HCT116 (cell line): ENCODE measurements around the gene XYLT1. TPM values are rescaled to one million over a fixed set of nuclear protein-coding genes. Genes with fewer than 3 reads are reported as not detected.

Experiments
- ATAC-seq: fragments of 200-7000 bp; cut with Tn5 transposase; 2 replicates; pipeline ENCODE4 v1.9.1; 2020; ENCODE audit warnings: mild to moderate bottlenecking, moderate library complexity
- BruUV-seq: library from RNA; stranded (reverse); fragments of 400-500 nt; replicated peaks from 2 replicates; lab custom pipeline; 2021; lab: Mats Ljungman, UMichigan
- CTCF ChIA-PET: fragments of 300-600 bp; sonication (Branson Sonifier 250); formaldehyde crosslinking; loops from one replicate; lab custom pipeline; 2021; ENCODE audit warnings: antibody characterized with exemption; lab: Charles Lee
- POLR2A ChIA-PET: fragments of 300-600, 350-600 bp; sonication (Branson Sonifier 250); formaldehyde crosslinking; loops from one replicate; lab custom pipeline; 2021; ENCODE audit warnings: antibody characterized with exemption; lab: Charles Lee
- RAD21 ChIA-PET, 2 experiments: fragments of 300-600 bp; sonication (Branson Sonifier 250); formaldehyde crosslinking; loops; one replicate each; lab custom pipeline; 2023; ENCODE audit warnings: low total read pairs in 2 of 2; ENCODE audit not compliant: uncharacterized antibody in 2 of 2, unreplicated experiment in 2 of 2, low non-redundant PET in 1 of 2; lab: Charles Lee
- DNase-seq: peaks from one replicate; pipeline ENCODE4 v3.0.0-alpha.2; 2010; ENCODE audit warnings: low read depth, low spot score
- H2AFZ ChIP-seq: fragments of 200-600 bp; shearing (Covaris generic), sonication (generic); 2 replicates; pipeline ENCODE4 v1.6.1; 2017; ENCODE audit warnings: low read depth, mixed run types, mixed read lengths, antibody characterized with exemption, low read length; ENCODE audit not compliant: poor library complexity, severe bottlenecking
- H3K27ac ChIP-seq: 2 replicates; pipeline ENCODE4 v1.5.1; 2012; ENCODE audit warnings: low read depth, low read length
- H3K27me3 ChIP-seq: fragments of 200-600 bp; sonication (generic); 2 replicates; pipeline ENCODE4 v1.6.1; 2016; ENCODE audit warnings: mixed run types, low read length, mixed read lengths; ENCODE audit not compliant: insufficient read depth
- H3K36me3 ChIP-seq, 2 experiments: fragments of 200-500 bp in 1 of 2; fragments of 200-600 bp in 1 of 2; sonication (Bioruptor generic) in 1 of 2; sonication (generic) in 1 of 2; 2 replicates each; pipeline versions ENCODE4 v1.5.1 to v1.6.1; 2014 to 2016; ENCODE audit warnings: low read length in 2 of 2, inconsistent platforms in 1 of 2, mixed read lengths in 1 of 2, mixed run types in 1 of 2; ENCODE audit not compliant: insufficient read depth in 2 of 2, control insufficient read depth in 1 of 2
- H3K4me1 ChIP-seq, 2 experiments: fragments of 200-600 bp in 1 of 2; sonication (generic) in 1 of 2; 2 replicates each; pipeline versions ENCODE4 v1.5.1 to v1.6.1; 2012 to 2017; ENCODE audit warnings: low read length in 2 of 2, inconsistent platforms in 1 of 2, mild to moderate bottlenecking in 1 of 2, mixed read lengths in 1 of 2, mixed run types in 1 of 2, moderate library complexity in 1 of 2; ENCODE audit not compliant: insufficient read depth in 2 of 2, control insufficient read depth in 1 of 2
- H3K4me2 ChIP-seq: fragments of 200-600 bp; sonication (generic); 2 replicates; pipeline ENCODE4 v1.6.1; 2017; ENCODE audit warnings: mixed run types, low read length, mixed read lengths
- H3K4me3 ChIP-seq, 2 experiments: fragments of 200-600 bp in 1 of 2; sonication (generic) in 1 of 2; replicated peaks in 1 of 2; 2 replicates each; pipeline ENCODE4 v1.5.1; 2011 to 2016; ENCODE audit warnings: low read length in 2 of 2, control low read depth in 1 of 2, low read depth in 1 of 2, mild to moderate bottlenecking in 1 of 2, mixed read lengths in 1 of 2, mixed run types in 1 of 2
- H3K79me2 ChIP-seq: fragments of 200-600 bp; sonication (generic); 2 replicates; pipeline ENCODE4 v1.6.1; 2017; ENCODE audit warnings: mild to moderate bottlenecking, mixed run types, low read length, moderate library complexity, mixed read lengths; ENCODE audit not compliant: insufficient read depth
- H3K9ac ChIP-seq: fragments of 200-600 bp; sonication (generic); 2 replicates; pipeline ENCODE4 v1.6.1; 2016; ENCODE audit warnings: low read length, mixed read lengths
- H3K9me2 ChIP-seq: fragments of 200-600 bp; sonication (generic), shearing (Covaris generic); 2 replicates; pipeline ENCODE4 v1.6.1; 2017; ENCODE audit warnings: mixed run types, mild to moderate bottlenecking, moderate library complexity; ENCODE audit not compliant: insufficient read depth
- H3K9me3 ChIP-seq, 2 experiments: fragments of 200-500 bp in 1 of 2; fragments of 200-600 bp in 1 of 2; sonication (Bioruptor generic) in 1 of 2; sonication (generic) in 1 of 2; 2 replicates each; pipeline ENCODE4 v1.6.1; 2014 to 2017; ENCODE audit warnings: low read length in 2 of 2, mixed read lengths in 2 of 2, inconsistent platforms in 1 of 2, low read depth in 1 of 2, mild to moderate bottlenecking in 1 of 2, mixed run types in 1 of 2, moderate library complexity in 1 of 2; ENCODE audit not compliant: control insufficient read depth in 1 of 2, insufficient read depth in 1 of 2
- H4K20me1 ChIP-seq: fragments of 200-600 bp; sonication (generic), shearing (Covaris generic); 2 replicates; pipeline ENCODE4 v1.6.1; 2017; ENCODE audit warnings: mixed run types, mild to moderate bottlenecking, moderate library complexity; ENCODE audit not compliant: insufficient read depth
- EZH2 ChIP-seq: fragments of 200-600 bp; sonication (generic); IDR thresholded peaks from 2 replicates; pipeline ENCODE4 v1.6.1; 2017; ENCODE audit warnings: antibody characterized with exemption, mixed run types
- FOSL1 ChIP-seq: IDR thresholded peaks from 2 replicates; pipeline ENCODE4 v1.6.1; 2012; ENCODE audit warnings: low read depth
- SP1 ChIP-seq: IDR thresholded peaks from 2 replicates; pipeline ENCODE4 v1.6.1; 2012; ENCODE audit warnings: low read depth
- YY1 ChIP-seq: IDR thresholded peaks from 2 replicates; pipeline ENCODE4 v1.6.1; 2011; ENCODE audit warnings: low read length, low read depth, moderate library complexity, mild to moderate bottlenecking; ENCODE audit not compliant: insufficient replicate concordance; ENCODE audit errors: extremely low read depth
- intact Hi-C: fragments of 100-400 bp; cut with micrococcal nuclease; formaldehyde crosslinking; loops from 2 replicates; pipeline ENCODE4 v1.10.0; 2022
- total RNA-seq: library from RNA; stranded (reverse); gene quantifications from one replicate; pipeline ENCODE4 v1.2.1, GENCODE V29; 2021; ENCODE audit not compliant: unreplicated experiment
- TF ChIP-seq, protein P1 (sequence below), 3 experiments: fragments of 200-600 bp in 1 of 3; sonication (generic) in 1 of 3; IDR thresholded peaks in 2 of 3; conservative IDR thresholded peaks in 1 of 3; 2 replicates each; pipeline ENCODE4 v1.5.1; 2012 to 2017; ENCODE audit warnings: low read depth in 2 of 3, low read length in 2 of 3, antibody characterized with exemption in 1 of 3, borderline replicate concordance in 1 of 3, control low read depth in 1 of 3, mild to moderate bottlenecking in 1 of 3, mixed read lengths in 1 of 3, mixed run types in 1 of 3, moderate library complexity in 1 of 3; ENCODE audit not compliant: insufficient read depth in 1 of 3
- TF ChIP-seq, protein P2 (sequence below): IDR thresholded peaks from 2 replicates; pipeline ENCODE4 v1.6.1; 2011; ENCODE audit warnings: mild to moderate bottlenecking, low read length, moderate library complexity; ENCODE audit not compliant: insufficient replicate concordance; ENCODE audit errors: extremely low read depth
- TF ChIP-seq, protein P3 (sequence below): IDR thresholded peaks from 2 replicates; pipeline ENCODE4 v1.6.1; 2012

The XYLT1 gene
- total RNA-seq, 1 experiment from 2014 or later = 4.5 TPM

DNA sequence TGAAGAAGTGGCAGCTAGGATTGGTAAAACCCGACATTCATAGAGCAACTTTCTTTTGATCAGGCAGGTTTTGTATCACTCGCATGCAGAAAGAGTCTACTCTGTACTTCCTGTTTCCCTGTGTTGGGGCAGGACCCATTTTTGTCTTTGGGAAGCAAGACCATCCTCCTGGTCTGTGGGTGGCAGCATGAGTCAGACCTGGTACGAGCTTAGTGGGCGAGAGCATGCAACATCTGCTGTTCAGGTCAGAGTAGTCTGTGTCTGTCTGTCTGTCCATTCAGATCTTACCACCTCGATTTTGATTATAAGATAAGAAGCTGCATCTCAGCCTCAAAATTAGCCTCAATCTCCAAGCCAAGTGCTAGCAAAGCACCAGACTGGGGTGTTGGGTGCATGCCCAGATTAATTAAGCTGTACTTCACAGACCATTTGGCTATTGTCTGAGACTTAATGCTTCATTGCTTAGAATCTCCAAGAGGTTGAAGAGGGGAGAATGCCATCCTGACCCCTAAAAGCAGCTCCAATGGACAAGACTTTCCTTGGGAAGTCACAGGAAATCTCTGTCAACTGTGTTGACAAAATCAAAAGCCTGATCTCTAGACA, 110.9 kb downstream of the XYLT1 start:
- H3K36me3 ChIP-seq = no peaks in the 10 kb centered on the region
- no peak overlapping the region for H3K27ac ChIP-seq
- H3K9me2 ChIP-seq = no peaks in the 10 kb centered on the region
- no peaks in the 10 kb centered on the region for H4K20me1 ChIP-seq
- no TSS peak for BruUV-seq
- H3K9ac ChIP-seq = no peak overlapping the region
- no peaks in the 10 kb centered on the region for H3K79me2 ChIP-seq
- H3K9me3 ChIP-seq = no peaks in the 10 kb centered on the region
- no peaks in the 10 kb centered on the region for H3K27me3 ChIP-seq
- ChIA-PET CTCF (no interaction called here), RAD21 (no interaction called here), POLR2A (no interaction called here)
- no peak for DNase-seq
- H3K4me1 ChIP-seq = peaks cover 0 to 9% of the 10 kb centered on the region in 2 experiments; a peak in 3 of 4 replicates
- H3K4me3 ChIP-seq = no peak overlapping the region
- intact Hi-C loops = no loop called here
- ATAC-seq = no peak
- no peak overlapping the region for H2AFZ ChIP-seq
- TF ChIP-seq, protein P1, sequence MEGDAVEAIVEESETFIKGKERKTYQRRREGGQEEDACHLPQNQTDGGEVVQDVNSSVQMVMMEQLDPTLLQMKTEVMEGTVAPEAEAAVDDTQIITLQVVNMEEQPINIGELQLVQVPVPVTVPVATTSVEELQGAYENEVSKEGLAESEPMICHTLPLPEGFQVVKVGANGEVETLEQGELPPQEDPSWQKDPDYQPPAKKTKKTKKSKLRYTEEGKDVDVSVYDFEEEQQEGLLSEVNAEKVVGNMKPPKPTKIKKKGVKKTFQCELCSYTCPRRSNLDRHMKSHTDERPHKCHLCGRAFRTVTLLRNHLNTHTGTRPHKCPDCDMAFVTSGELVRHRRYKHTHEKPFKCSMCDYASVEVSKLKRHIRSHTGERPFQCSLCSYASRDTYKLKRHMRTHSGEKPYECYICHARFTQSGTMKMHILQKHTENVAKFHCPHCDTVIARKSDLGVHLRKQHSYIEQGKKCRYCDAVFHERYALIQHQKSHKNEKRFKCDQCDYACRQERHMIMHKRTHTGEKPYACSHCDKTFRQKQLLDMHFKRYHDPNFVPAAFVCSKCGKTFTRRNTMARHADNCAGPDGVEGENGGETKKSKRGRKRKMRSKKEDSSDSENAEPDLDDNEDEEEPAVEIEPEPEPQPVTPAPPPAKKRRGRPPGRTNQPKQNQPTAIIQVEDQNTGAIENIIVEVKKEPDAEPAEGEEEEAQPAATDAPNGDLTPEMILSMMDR (IDR thresholded peaks at IDR 0.05 in 2 of 3, conservative IDR thresholded peaks at IDR 0.05 in 1 of 3; ENCODE audit: borderline replicate concordance in 1 of 3, insufficient read depth in 1 of 3, low read depth in 2 of 3, low read length in 2 of 3) = no peak
- no peak for TF ChIP-seq EZH2
- no peak for TF ChIP-seq YY1
- TF ChIP-seq, protein P2, sequence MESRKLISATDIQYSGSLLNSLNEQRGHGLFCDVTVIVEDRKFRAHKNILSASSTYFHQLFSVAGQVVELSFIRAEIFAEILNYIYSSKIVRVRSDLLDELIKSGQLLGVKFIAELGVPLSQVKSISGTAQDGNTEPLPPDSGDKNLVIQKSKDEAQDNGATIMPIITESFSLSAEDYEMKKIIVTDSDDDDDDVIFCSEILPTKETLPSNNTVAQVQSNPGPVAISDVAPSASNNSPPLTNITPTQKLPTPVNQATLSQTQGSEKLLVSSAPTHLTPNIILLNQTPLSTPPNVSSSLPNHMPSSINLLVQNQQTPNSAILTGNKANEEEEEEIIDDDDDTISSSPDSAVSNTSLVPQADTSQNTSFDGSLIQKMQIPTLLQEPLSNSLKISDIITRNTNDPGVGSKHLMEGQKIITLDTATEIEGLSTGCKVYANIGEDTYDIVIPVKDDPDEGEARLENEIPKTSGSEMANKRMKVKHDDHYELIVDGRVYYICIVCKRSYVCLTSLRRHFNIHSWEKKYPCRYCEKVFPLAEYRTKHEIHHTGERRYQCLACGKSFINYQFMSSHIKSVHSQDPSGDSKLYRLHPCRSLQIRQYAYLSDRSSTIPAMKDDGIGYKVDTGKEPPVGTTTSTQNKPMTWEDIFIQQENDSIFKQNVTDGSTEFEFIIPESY = no peak
- TF ChIP-seq, protein P3, sequence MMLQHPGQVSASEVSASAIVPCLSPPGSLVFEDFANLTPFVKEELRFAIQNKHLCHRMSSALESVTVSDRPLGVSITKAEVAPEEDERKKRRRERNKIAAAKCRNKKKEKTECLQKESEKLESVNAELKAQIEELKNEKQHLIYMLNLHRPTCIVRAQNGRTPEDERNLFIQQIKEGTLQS = no peak
- no peak for TF ChIP-seq SP1
- TF ChIP-seq FOSL1 = no peak
- H3K4me2 ChIP-seq = peak overlapping the region; percentile 33; the same call in 1 of the 2 replicates
